Myometrial cell (primary cell): ENCODE measurements around the gene C19orf12. TPM values are rescaled to one million over a fixed set of nuclear protein-coding genes. Genes with fewer than 3 reads are reported as not detected.

ENCODE experiments used
- total RNA-seq: library from RNA; depleted of rRNA; stranded (reverse); fragments of >200 nt; gene quantifications from 2 replicates; pipeline ENCODE4 v1.2.3, GENCODE V29; 2015

C19orf12 gene
- 23.6 and 45.0 TPM in 2 replicates for total RNA-seq

DNA sequence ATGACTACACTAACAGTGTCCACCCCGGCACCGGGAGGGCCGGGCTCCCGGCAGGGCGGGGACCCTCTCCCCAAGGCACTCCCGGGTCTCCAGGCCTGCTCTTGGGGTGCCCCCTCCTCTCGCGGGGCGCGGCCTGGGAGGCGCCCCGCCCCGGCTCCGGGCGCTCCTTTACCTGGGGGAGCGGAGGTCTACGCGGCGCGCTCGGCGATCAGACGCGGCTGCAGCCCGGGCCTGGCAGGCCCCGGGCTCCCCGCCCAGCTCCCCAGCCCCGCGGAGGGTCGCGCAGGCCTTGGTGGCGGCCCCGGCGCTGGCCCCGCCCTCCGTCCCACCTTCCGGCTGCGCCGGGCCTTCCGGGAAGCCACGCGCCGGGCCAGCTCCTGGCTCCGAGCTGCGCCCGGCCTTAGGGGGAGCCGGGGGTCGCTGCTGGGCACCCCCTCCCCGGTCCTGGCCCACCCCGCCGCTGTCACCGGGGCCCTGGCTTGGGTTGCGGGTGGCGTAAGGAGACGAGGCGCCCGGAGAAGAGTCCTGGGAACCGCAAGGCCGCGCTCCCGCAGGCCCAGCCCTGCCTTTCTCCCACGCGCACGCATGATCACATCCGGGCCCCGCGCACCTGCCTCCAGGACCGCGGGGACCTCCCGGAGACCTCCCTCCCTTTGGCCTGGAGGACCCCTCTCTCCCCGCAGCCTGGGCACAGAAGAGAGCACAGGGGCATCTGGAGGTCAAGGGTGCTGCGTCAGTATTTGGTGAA, at the start of gene C19orf12:
TSS of gene C19orf12 (minus strand) at position 309 of the 748 bp plus-strand sequence. CDS start 6,848 bp downstream, outside the sequence.

DNA sequence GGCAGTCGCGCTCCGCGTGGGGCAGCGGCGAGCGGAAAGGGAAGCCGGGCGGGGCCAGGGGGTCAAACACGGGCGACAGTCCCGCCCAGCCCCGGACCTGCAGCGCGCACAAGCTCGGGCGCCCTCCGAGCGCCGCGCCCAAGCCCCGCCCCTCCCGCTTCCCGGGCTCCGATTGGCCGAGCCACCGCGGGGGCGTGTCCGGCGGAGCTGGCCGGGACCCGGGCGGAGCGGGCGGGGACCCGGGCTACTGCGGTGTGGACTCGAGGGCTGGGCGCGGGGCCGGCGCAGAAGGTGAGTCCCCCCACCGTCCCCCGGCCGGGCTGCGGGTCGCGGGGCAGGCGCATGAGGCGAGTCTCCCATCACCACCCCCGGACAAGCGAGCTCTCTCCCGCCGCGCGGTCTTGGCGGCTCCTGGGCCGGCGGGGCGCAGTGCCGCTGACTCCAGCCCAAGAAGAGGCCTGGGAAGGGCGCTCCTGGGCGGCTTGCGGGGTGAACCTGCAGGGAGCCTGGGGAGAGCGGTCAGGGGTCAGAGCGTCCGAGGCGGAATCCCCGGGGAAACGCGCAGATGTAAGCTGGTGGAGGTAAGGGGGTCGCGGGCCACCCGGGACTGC, 49.7 kb downstream of the C19orf12 start, which contains the start of gene PLEKHF1:
TSS of gene PLEKHF1 (plus strand) at position 247 of the 611 bp plus-strand sequence. CDS start 8,379 bp downstream, outside the sequence.

Other genes starting within 250 kb of the C19orf12 start
- gene VSTM2B, start 189.3 kb downstream of the C19orf12 start, total RNA-seq: not detected in 2 replicates
- gene POP4, start 109.0 kb downstream of the C19orf12 start, total RNA-seq: 78.1 and 122 TPM in 2 replicates
- gene PLEKHF1, start 49.8 kb downstream of the C19orf12 start, total RNA-seq: 15.3 and 25.9 TPM in 2 replicates
- 2.5 and 7.5 TPM in 2 replicates for gene CCNE1, start 96.7 kb upstream of the C19orf12 start, total RNA-seq
- 50.5 and 65.2 TPM in 2 replicates for gene URI1, start 227.0 kb upstream of the C19orf12 start, total RNA-seq